AG04450 (cell line): ENCODE data around the gene RNU5B-1. TPM values are rescaled to one million over a fixed set of nuclear protein-coding genes. Genes with fewer than 3 reads are reported as not detected.

Experiments used
- CTCF ChIA-PET: fragments of 300-600, 350-600 bp; formaldehyde crosslinking; extraction: SDS; loops from one replicate; lab custom pipeline; 2022; ENCODE audit warnings: antibody characterized with exemption, inconsistent platforms; lab: Charles Lee
- POLR2A ChIA-PET: fragments of 350-600 bp; formaldehyde crosslinking; extraction: SDS; loops from one replicate; lab custom pipeline; 2021; ENCODE audit warnings: antibody characterized with exemption, inconsistent platforms; lab: Yijun Ruan, JAX
- DNase-seq: peaks from one replicate; pipeline ENCODE4 v3.0.0-alpha.2; 2011; ENCODE audit warnings: low read depth, low spot score
- H3K27ac ChIP-seq: one replicate; pipeline ENCODE4 v1.5.1; 2012; ENCODE audit warnings: low read depth, low read length, control low read depth
- H3K27me3 ChIP-seq: one replicate; pipeline ENCODE4 v1.6.0; 2012; ENCODE audit warnings: low read length; ENCODE audit not compliant: control insufficient read depth, insufficient read depth
- H3K4me3 ChIP-seq: 2 replicates; pipeline ENCODE4 v1.5.1; 2011; ENCODE audit warnings: mild to moderate bottlenecking, low read depth, low read length, control low read depth
- H3K9me3 ChIP-seq: 2 replicates; pipeline ENCODE4 v1.5.1; 2012; ENCODE audit warnings: low read length; ENCODE audit not compliant: control insufficient read depth, insufficient read depth
- CTCF ChIP-seq: IDR thresholded peaks from 2 replicates; pipeline ENCODE4 v1.5.1; 2011; ENCODE audit warnings: low read depth, low read length, control low read depth, inconsistent platforms
- polyA plus RNA-seq: library from polyadenylated mRNA; depleted of rRNA; stranded (reverse); fragments of >200 nt; gene quantifications from 2 replicates; pipeline ENCODE4 v1.2.3, GENCODE V29; 2011

RNU5B-1 gene
- polyA plus RNA-seq, 1 experiment: not detected

DNA sequence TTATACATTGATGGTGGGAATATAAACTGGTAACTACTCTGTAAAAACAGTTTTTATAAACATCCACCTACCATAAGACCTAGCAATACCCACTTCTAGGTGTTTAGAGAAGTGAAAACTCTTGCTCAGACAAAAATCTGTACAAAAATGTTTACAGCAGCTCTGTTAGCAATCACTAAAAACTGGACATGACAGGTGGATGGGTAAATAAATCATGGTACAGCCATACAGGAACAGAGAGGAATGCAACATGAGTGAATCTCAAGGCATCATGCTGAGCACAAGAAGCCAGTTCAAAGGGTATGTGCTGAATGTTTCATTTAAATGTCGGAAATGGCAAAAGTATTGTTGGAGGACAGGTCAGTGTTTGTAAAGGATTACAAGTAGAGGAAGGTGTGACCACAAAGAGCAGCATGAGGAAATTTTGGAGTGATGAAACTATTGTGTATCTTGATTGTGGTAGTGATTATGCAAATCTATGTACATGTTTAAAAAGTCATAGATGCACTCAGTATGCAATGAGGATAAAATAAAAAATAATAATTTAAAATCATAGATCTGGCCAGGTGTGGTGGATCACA, 11.4 kb upstream of the RNU5B-1 start:
- ChIA-PET CTCF (no interaction called here), POLR2A (no interaction called here)
- H3K27me3 ChIP-seq: no peaks in the 10 kb centered on the region
- no peak for TF ChIP-seq CTCF
- no peak for DNase-seq
- no peak overlapping the region for H3K4me3 ChIP-seq
- H3K27ac ChIP-seq: no peak overlapping the region
- H3K9me3 ChIP-seq: no peaks in the 10 kb centered on the region

DNA sequence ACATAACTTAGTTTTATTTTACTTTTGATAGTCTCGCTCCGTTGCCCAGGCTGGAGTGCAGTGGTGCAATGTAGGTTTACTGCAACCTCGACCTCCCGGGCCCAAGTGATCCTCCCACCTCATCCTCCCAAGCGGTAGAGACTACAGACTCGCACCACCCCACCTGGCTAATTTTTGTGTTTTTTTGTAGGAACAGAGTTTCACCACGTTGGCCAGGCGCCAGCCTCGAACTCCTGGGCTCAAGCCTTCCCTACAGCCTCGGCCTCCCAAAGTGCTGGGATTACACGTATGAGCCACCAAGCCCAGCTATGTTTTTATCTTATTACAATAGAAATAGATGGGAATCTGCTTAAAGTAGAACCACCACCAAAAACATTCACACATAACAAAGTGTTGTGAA, 5.7 kb upstream of the RNU5B-1 start:
- POLR2A ChIA-PET: no interaction called here
- TF ChIP-seq CTCF: no peak
- no peak for DNase-seq
- Histone ChIP-seq H3K27ac (no peak overlapping the region), H3K27me3 (no peaks in the 10 kb centered on the region), H3K9me3 (peaks cover 3% of the 10 kb centered on the region; the same call in 1 of the 2 replicates), H3K4me3 (no peak overlapping the region)
- CTCF ChIA-PET: interaction anchor here (1.0 to 2.6 kb wide), 2 partner anchors 30 to 110 kb away, joined by 4 to 24 read pairs; no protein-coding TSS in a partner anchor

GRCh38 chr15:65300924-65301441, 3.5 kb upstream of the RNU5B-1 start:
- CTCF ChIA-PET: interaction anchor here (1.6 kb wide), 1 partner anchor 112 kb away, joined by 3 read pairs; no protein-coding TSS in a partner anchor
- no peaks in the 10 kb centered on the region for H3K27me3 ChIP-seq
- no peak for TF ChIP-seq CTCF
- POLR2A ChIA-PET: no interaction called here
- no peak overlapping the region for H3K27ac ChIP-seq
- peaks cover 3% of the 10 kb centered on the region; the same call in 1 of the 2 replicates for H3K9me3 ChIP-seq
- DNase-seq: no peak
- H3K4me3 ChIP-seq: no peak overlapping the region

- H3K27ac ChIP-seq: no peak overlapping the region
- H3K4me3 ChIP-seq: no peak overlapping the region
- no peaks in the 10 kb centered on the region for H3K27me3 ChIP-seq
- ChIA-PET POLR2A (no interaction called here), CTCF (no interaction called here)
- peaks cover 3% of the 10 kb centered on the region; the same call in 1 of the 2 replicates for H3K9me3 ChIP-seq
- DNase-seq: no peak
- TF ChIP-seq CTCF: no peak
Measured at GRCh38 chr15:65302061-65302460, 2.4 kb upstream of the RNU5B-1 start.
